ENCODE results near the gene ABI3BP.

DNA sequence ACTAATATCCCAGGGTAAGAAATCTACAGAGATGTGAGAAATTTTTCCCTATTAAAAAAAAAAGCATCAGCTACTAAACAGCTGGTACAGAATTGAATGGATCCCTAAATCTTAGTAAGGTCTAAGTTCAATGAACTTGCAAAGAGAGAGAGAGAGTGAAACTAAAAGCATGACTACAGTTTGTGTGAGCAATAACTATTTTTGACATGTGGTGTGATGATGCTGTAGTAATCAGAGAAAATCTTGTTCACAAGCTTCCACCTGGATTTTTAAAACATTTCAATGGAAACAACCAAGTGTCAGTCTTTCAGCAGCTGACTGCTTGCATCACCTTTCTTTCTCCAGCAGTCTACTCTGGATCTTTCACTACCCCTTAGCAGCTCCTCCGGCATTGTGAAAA lies 45.2 kb upstream of the ABI3BP start:
- TF ChIP-seq POLR2A (IDR thresholded peaks at IDR 0.05; ENCODE audit: low read depth, low read length) (no peak), POU2F2 (IDR thresholded peaks at IDR 0.05; ENCODE audit: low read depth, low read length) (no peak), SPI1 (IDR thresholded peaks at IDR 0.05; ENCODE audit: low read depth, low read length) (no peak)
